IPS-NIHi11 (cell line): ENCODE data around the gene ZBTB1.
A peak's percentile ranks its signal among the peaks of the same experiment; 100 is the strongest.
"Not testable (repeated sequence)": the region's sequence is repeated elsewhere in the genome, so short reads cannot be mapped to it uniquely, and the experiment has no call there.

Source experiments
- DNase-seq: peaks from one replicate; pipeline ENCODE4 v3.0.0; 2012; ENCODE audit warnings: mixed read lengths, low spot score

ZBTB1 gene

GRCh38 chr14:64569646-64570045 is 65.1 kb downstream of the ZBTB1 start:
- not testable (repeated sequence) for DNase-seq

DNA sequence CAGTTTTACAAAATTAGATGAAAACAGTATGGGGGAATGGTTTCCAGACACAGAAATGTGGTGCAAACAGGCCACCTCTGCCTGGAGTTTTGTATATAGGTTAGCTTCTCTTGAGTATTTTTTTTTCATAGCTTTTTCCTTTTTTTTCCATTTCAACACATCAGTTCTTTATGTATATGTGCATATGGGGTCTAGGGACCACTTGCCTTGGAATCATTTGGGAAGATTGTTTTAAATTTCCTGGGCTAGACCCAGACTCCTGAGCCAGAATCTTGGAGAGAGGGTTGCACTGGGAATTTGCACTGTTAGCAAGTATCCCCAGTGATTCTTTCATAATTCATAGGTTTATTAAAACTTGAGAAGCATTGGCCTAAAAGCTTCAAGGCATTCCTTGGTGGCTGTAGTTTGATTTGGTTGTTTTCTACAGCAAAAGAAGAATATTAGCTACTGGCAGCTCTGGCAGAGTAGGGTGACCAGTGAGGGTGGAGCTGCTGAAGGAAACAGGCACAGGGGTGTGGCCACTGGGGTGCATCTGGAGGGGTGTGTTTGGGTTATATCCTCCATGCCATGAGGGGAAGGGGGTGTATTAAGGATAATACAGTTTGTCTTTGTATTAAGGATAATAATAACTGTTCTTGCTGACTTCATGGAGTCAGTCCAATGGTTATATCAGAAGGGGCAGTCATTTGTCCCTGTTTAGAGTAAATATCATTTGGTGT is 68.0 kb downstream of the ZBTB1 start:
- DNase-seq, result no peak

- peak; percentile 42 for DNase-seq
Observed at GRCh38 chr14:64573109-64573508, 68.5 kb downstream of the ZBTB1 start.
